HG03469 (cell line): ENCODE data around the gene EVA1C.
"Not testable (repeated sequence)": the region's sequence is repeated elsewhere in the genome, so short reads cannot be mapped to it uniquely, and the experiment has no call there.

Source experiments
- ATAC-seq: cut with Tn5 transposase; IDR thresholded peaks from one replicate; pipeline ENCODE4 v1.9.1; 2021; ENCODE audit warnings: mild to moderate bottlenecking, moderate library complexity, moderate number of reproducible peaks; ENCODE audit not compliant: unreplicated experiment

The EVA1C gene

GRCh38 chr21:32390537-32391224, 21.8 kb upstream of the EVA1C start:
- ATAC-seq = not testable (repeated sequence)

GRCh38 chr21:32391755-32392154, 20.8 kb upstream of the EVA1C start:
- no peak for ATAC-seq

- ATAC-seq = no peak
These were observed 20.1 kb upstream of the EVA1C start for GRCh38 chr21:32392299-32392879.

- no peak for ATAC-seq
These were observed 19.4 kb upstream of the EVA1C start, which contains the start of gene URB1 for GRCh38 chr21:32392880-32393676. URB1 (minus strand) TSS chr21:32393012; CDS start chr21:32392910, 102 bp downstream.

- no peak for ATAC-seq
These were observed 18.9 kb upstream of the EVA1C start for GRCh38 chr21:32393677-32394001.

- no peak for ATAC-seq
These were observed 9.2 kb upstream of the EVA1C start for GRCh38 chr21:32403201-32403777.

- no peak for ATAC-seq
These were observed 6.1 kb upstream of the EVA1C start for GRCh38 chr21:32406405-32406804.

- ATAC-seq = no peak
These were observed 2.2 kb upstream of the EVA1C start for GRCh38 chr21:32410291-32410690.

- ATAC-seq = no peak
These were observed 1.6 kb upstream of the EVA1C start for GRCh38 chr21:32410916-32411315.

GRCh38 chr21:32411350-32412161, 950 bp upstream of the EVA1C start:
- ATAC-seq = no peak

- ATAC-seq = no peak
These were observed 554 bp downstream of the EVA1C start for GRCh38 chr21:32413015-32413504.

- no peak for ATAC-seq
These were observed 1.4 kb downstream of the EVA1C start for GRCh38 chr21:32413697-32414578.

- ATAC-seq = no peak
These were observed 2.3 kb downstream of the EVA1C start for GRCh38 chr21:32414579-32415358.

GRCh38 chr21:32415451-32416398, 3.2 kb downstream of the EVA1C start:
- ATAC-seq = no peak

- no peak for ATAC-seq
These were observed 5.6 kb downstream of the EVA1C start for GRCh38 chr21:32418146-32418545.

GRCh38 chr21:32422064-32422463, 9.6 kb downstream of the EVA1C start:
- ATAC-seq = no peak

GRCh38 chr21:32423320-32424190, 11.0 kb downstream of the EVA1C start:
- ATAC-seq = no peak
